NT2/D1 (cell line): ENCODE results near the gene MARCKSL1.

ENCODE experiments used
- SUZ12 ChIP-seq: IDR thresholded peaks from 2 replicates; pipeline ENCODE4 v1.6.1; 2011; ENCODE audit not compliant: insufficient read length, insufficient read depth; ENCODE audit errors: extremely low read depth
- ZNF274 ChIP-seq: IDR thresholded peaks from 2 replicates; pipeline ENCODE4 v1.6.1; 2011; ENCODE audit warnings: mild to moderate bottlenecking, low read depth, low read length

DNA sequence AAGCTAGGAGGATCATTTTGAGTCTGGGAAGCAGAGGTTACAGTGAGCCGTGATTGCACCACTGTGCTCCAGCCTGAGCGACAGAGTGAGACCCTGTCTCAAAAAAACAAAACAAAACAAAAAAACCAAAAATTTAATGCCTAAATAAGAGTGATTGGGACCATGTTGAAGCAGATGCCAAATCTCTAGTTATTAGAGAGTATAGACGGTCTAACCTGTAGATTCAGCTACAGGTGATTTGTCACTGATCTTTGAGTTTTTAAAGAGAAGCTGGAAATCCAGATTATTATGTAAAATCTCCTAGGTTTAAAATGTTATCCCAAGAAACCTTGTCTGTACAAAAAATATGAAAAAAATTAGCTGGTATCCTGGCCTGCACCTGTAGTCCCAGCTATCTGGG is 32.7 kb downstream of the MARCKSL1 start:
- TF ChIP-seq ZNF274 (no peak), SUZ12 (no peak)
